ENCODE measurements around the gene TMA7B. TPM values are rescaled to one million over a fixed set of nuclear protein-coding genes. Genes with fewer than 3 reads are reported as not detected.

TMA7B gene
- total and polyA plus RNA-seq, 2 donors (not counting 3 experiments of a cell fraction or from before 2014, with no cell fraction given), result not detected

DNA sequence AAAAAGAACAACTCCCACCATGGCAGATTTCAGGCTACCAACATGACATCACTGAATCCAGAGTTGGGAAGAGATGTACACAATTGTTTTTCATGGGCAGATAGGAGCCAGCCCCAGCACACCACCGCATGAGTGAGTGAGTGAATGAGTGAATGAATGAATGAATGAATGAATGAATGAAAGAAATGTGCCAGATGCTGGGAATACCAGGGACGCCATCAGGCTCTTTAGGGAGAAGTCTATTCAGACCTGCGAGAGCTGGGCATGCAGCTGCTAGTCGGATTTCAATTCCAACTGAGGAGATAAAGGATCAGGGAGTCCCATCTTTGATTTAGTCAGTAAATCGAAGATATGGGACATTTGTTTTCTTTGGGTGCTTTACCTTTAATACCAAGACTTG is 19.3 kb downstream of the TMA7B start:
- H3K27ac ChIP-seq (ENCODE audit: insufficient read depth, low read depth, low read length), result no peak overlapping the region
- no peaks in the 10 kb centered on the region for H4K20me1 ChIP-seq (replicated peaks; ENCODE audit: control insufficient read depth, extremely low read depth, insufficient read depth, low read length)
- H3K36me3 ChIP-seq (ENCODE audit: control insufficient read depth in 2 of 2, extremely low read depth in 1 of 2, insufficient read depth in 2 of 2, low read length in 2 of 2), result no peaks in the 10 kb centered on the region
- dilution Hi-C loops (cut with MboI; ENCODE audit: extremely low pct_ligation_motif_present, low sequenced_read_pairs), result no loop called here
- TF ChIP-seq JUN (IDR thresholded peaks at IDR 0.05; ENCODE audit: borderline replicate concordance, insufficient read depth, insufficient read length, low read depth) (no peak), GATA2 (IDR thresholded peaks at IDR 0.05; ENCODE audit: insufficient read depth, insufficient read length, low read depth, low read length) (no peak), FOS (IDR thresholded peaks at IDR 0.05; ENCODE audit: borderline replicate concordance, insufficient read depth, low read length) (no peak), MYC (IDR thresholded peaks at IDR 0.05; ENCODE audit: low read depth, low read length) (no peak)
- TF ChIP-seq, protein P1, sequence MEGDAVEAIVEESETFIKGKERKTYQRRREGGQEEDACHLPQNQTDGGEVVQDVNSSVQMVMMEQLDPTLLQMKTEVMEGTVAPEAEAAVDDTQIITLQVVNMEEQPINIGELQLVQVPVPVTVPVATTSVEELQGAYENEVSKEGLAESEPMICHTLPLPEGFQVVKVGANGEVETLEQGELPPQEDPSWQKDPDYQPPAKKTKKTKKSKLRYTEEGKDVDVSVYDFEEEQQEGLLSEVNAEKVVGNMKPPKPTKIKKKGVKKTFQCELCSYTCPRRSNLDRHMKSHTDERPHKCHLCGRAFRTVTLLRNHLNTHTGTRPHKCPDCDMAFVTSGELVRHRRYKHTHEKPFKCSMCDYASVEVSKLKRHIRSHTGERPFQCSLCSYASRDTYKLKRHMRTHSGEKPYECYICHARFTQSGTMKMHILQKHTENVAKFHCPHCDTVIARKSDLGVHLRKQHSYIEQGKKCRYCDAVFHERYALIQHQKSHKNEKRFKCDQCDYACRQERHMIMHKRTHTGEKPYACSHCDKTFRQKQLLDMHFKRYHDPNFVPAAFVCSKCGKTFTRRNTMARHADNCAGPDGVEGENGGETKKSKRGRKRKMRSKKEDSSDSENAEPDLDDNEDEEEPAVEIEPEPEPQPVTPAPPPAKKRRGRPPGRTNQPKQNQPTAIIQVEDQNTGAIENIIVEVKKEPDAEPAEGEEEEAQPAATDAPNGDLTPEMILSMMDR (IDR thresholded peaks at IDR 0.05; ENCODE audit: extremely low read depth in 1 of 2, insufficient read depth in 1 of 2, low read depth in 1 of 2, low read length in 2 of 2), result no peak
- H3K79me2 ChIP-seq (ENCODE audit: control insufficient read depth, insufficient read depth, low read length), result no peaks in the 10 kb centered on the region
- no peak for DNase-seq (ENCODE audit: low read depth, low spot score)
- ChIA-PET CTCF (no interaction called here), POLR2A (no interaction called here)
- peaks cover 5 to 9% of the 10 kb centered on the region in 2 experiments for H3K27me3 ChIP-seq (ENCODE audit: control insufficient read depth in 2 of 2, insufficient read depth in 2 of 2, low read length in 2 of 2)
- no peaks in the 10 kb centered on the region for H3K9me1 ChIP-seq (replicated peaks; ENCODE audit: control insufficient read depth, extremely low read depth, insufficient read depth, low read length)
- intact Hi-C loops (cut with micrococcal nuclease), result no loop called here
- H3K4me2 ChIP-seq (ENCODE audit: insufficient read depth, low read length), result no peak overlapping the region
- FAIRE-seq, result no peak
- BruUV-seq (replicated peaks), result no TSS peak
- H3K9me3 ChIP-seq (replicated peaks; ENCODE audit: control insufficient read depth, insufficient read depth, low read length), result no peaks in the 10 kb centered on the region
- H2AFZ ChIP-seq (ENCODE audit: low read depth, low read length), result no peak overlapping the region
- no peak overlapping the region for H3K9ac ChIP-seq (replicated peaks; ENCODE audit: extremely low read depth, insufficient read depth, low read length)
- H3K4me1 ChIP-seq (ENCODE audit: control insufficient read depth, extremely low read depth, insufficient read depth, low read length), result no peaks in the 10 kb centered on the region
- H3K4me3 ChIP-seq (replicated peaks in 1 of 3; ENCODE audit: insufficient read depth in 1 of 3, low read depth in 1 of 3, low read length in 3 of 3), result no peak overlapping the region

DNA sequence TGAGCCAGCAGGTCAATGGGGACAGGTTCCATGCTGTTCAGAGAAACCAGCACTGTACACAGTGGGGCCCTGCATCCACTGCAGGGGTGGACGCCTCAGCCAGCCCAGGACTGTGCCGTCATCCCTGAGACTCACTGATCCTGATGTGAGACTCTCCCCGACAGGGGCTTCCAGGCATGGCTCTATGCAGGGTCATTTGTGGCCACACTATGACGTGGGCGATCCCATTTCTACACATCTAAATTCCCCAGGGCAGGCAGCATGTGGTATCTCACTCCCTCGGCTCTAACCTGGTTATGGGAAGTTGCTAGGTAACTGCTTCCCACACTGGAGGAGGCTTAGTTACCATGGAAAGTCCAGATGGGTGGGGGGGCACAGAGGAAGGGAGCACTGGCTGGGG is 20.4 kb downstream of the TMA7B start:
- FAIRE-seq, result no peak
- intact Hi-C loops (cut with micrococcal nuclease) (no loop called here), dilution Hi-C loops (cut with MboI; ENCODE audit: extremely low pct_ligation_motif_present, low sequenced_read_pairs) (no loop called here)
- H3K4me1 ChIP-seq (ENCODE audit: control insufficient read depth, extremely low read depth, insufficient read depth, low read length), result no peaks in the 10 kb centered on the region
- no peak overlapping the region for H3K9ac ChIP-seq (replicated peaks; ENCODE audit: extremely low read depth, insufficient read depth, low read length)
- H3K27me3 ChIP-seq (ENCODE audit: control insufficient read depth in 2 of 2, insufficient read depth in 2 of 2, low read length in 2 of 2), result peaks cover 2 to 6% of the 10 kb centered on the region in 2 experiments
- no peaks in the 10 kb centered on the region for H3K9me3 ChIP-seq (replicated peaks; ENCODE audit: control insufficient read depth, insufficient read depth, low read length)
- H4K20me1 ChIP-seq (replicated peaks; ENCODE audit: control insufficient read depth, extremely low read depth, insufficient read depth, low read length), result no peaks in the 10 kb centered on the region
- BruUV-seq (replicated peaks), result no TSS peak
- CTCF ChIA-PET, result no interaction called here
- POLR2A ChIA-PET, result no interaction called here
- H3K36me3 ChIP-seq (ENCODE audit: control insufficient read depth in 2 of 2, extremely low read depth in 1 of 2, insufficient read depth in 2 of 2, low read length in 2 of 2), result no peaks in the 10 kb centered on the region
- no peak overlapping the region for H2AFZ ChIP-seq (ENCODE audit: low read depth, low read length)
- no peaks in the 10 kb centered on the region for H3K9me1 ChIP-seq (replicated peaks; ENCODE audit: control insufficient read depth, extremely low read depth, insufficient read depth, low read length)
- no peak overlapping the region for H3K4me2 ChIP-seq (ENCODE audit: insufficient read depth, low read length)
- no peaks in the 10 kb centered on the region for H3K79me2 ChIP-seq (ENCODE audit: control insufficient read depth, insufficient read depth, low read length)
- no peak overlapping the region for H3K4me3 ChIP-seq (replicated peaks in 1 of 3; ENCODE audit: insufficient read depth in 1 of 3, low read depth in 1 of 3, low read length in 3 of 3)
- TF ChIP-seq JUN (IDR thresholded peaks at IDR 0.05; ENCODE audit: borderline replicate concordance, insufficient read depth, insufficient read length, low read depth) (no peak), POLR2AphosphoS5 (IDR thresholded peaks at IDR 0.05; ENCODE audit: insufficient read depth, low read depth, low read length) (no peak), MYC (IDR thresholded peaks at IDR 0.05; ENCODE audit: low read depth, low read length) (no peak)
- TF ChIP-seq, protein P2, sequence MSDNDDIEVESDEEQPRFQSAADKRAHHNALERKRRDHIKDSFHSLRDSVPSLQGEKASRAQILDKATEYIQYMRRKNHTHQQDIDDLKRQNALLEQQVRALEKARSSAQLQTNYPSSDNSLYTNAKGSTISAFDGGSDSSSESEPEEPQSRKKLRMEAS (IDR thresholded peaks at IDR 0.05; ENCODE audit: insufficient read depth, insufficient read length), result no peak
- no peak for DNase-seq (ENCODE audit: low read depth, low spot score)
- H3K27ac ChIP-seq (ENCODE audit: insufficient read depth, low read depth, low read length), result no peak overlapping the region

All from endothelial cell of umbilical vein (primary cell).